HG03460 (cell line): Measurements from ENCODE around the gene SLC8B1.

Source experiments
- ATAC-seq: cut with Tn5 transposase; IDR thresholded peaks from one replicate; pipeline ENCODE4 v1.9.1; 2021; ENCODE audit not compliant: unreplicated experiment

The SLC8B1 gene

DNA sequence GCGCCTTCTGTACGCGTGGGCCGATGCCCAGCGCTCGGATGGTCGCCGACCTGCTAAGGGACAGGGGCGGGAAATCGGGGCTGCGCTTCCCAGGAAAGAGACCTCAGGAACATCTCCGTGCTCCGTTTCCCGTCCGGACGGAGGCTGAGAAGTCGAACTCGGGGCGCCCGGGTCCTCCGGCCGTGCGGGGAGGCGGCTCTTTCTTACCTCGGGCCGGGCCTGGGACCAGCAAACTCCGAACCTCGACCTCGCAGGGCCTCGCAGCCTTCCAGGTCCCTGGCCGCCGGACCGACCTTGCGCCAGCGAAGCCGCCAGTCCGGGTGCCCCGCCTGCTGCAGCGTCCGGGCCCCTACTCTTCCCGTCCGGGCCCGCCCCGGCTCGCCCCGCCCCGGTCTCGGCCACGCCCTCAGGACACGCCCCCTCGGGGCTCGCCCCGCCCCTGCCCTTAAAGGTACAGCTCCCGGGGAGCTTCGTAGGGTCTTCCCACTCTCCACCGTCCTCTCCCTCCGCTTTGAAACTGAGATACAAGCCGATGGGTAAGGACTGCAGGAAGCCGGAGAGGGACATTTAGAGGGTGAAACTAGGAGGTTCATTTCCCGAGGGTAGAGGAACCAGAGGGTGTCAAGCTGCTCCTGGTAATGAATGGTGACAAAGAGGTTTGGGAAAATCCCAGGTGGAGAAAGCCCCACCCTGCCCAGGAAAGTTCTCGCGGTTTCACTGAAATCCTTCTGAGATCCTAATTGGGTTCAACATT, at the start of gene SLC8B1:
Gene SLC8B1 (minus strand): TSS at position 324 of the 754 bp plus-strand sequence. CDS start 2,231 bp downstream, outside the sequence.
- peak; percentile 92 for ATAC-seq

DNA sequence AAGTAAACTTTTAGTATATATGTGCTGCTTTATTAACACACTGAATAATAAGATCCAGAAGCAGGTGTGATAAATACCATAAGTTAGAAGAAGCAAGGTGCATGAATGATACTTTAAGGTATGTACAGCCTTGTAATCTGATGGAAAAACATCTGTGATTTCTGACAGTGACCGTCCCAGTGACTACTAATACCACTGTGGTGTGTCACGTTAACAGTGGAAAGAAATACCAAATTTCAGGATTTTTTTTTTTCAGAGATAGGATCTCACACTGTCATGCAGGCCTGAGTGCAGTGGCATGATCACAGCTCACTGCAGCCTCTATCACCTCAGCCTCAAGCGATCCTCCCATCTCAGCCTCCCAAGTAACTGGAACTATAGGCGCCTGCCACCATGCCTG, 47.3 kb upstream of the SLC8B1 start:
- no peak for ATAC-seq

DNA sequence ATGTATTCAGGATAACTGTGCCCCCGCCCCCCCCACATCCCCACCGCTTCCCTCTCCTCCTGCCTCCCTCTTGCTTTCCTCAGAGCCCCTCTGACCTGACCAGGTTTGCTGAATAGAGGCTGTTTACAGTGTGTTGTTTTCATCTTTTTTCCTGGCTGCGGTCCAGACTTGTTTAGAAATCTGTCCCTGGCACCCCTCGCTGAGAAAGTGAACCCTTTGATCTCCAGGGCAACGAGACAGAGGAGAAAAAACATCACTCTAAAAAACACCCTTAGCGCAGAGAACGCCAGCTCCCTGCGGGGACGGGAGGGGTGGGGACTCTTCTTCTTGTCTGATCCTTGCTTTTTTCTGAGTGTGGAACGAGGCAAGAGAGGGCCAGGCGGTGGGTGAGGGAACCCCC, 46.3 kb upstream of the SLC8B1 start:
- no peak for ATAC-seq

DNA sequence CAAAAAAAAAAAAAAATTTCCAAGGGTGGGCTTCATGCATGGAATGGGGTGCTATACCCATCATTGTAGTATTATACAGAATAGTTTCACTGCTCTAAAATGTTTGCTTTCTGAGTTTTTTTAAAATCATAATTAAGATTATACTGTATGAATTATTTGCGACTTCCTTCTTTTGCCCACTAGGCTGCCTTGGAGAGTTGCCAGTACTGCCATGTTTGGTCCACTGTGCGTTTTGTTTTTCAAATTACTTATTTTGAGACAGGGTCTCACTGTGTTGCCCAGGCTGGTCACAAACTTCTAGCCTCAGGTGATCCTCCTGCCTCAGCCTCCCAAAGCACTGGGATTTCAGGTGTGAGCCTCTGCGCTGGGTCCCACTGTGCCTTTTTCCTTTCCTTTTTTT, 43.4 kb upstream of the SLC8B1 start:
- no peak for ATAC-seq

DNA sequence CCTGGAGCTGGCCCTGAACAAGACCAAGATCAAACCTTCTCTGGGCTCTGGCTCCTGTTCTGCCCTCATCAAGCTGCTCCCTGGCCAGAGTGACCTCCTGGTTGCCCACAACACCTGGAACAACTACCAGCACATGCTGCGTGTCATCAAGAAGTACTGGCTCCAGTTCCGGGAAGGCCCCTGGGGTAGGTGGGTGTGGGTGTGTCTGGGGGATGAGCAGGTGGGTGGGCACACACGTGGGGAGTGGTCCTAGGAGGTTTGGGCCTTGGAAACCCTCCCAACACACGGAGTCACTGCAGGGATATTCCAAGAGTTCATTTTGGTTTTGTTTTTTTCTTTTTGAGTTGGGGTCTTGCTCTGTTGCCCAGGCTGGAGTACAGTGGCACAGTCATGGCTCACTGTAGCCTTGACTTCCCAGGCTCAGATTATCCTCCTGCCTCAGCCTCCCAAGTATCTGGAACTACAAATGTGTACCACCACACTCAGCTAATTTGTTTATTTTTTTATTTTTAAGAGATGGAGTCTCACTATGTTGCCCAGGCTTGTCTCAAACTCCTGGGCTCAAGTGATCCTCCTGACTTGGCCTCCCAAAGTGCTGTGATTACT, 40.0 kb upstream of the SLC8B1 start:
- ATAC-seq: no peak

DNA sequence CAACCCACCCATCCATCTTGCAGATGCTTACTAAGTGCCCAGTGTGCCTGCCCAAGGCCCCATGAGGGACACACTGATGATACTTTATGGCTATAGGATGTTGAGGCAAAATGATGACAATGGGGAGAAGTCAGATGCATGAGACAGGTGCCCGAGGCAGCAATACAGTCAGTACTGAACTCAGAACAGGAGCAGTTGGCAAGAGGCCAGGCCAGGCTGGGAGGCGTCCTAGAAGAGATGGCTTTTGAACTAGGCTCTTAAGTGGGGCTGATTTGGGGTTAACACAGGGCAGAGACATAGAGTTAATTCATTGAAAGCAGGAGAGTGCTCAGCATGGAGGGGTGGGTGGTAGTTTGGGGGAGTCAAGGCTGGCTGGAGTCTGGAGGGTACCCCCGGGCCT, 39.1 kb upstream of the SLC8B1 start:
- ATAC-seq: no peak

DNA sequence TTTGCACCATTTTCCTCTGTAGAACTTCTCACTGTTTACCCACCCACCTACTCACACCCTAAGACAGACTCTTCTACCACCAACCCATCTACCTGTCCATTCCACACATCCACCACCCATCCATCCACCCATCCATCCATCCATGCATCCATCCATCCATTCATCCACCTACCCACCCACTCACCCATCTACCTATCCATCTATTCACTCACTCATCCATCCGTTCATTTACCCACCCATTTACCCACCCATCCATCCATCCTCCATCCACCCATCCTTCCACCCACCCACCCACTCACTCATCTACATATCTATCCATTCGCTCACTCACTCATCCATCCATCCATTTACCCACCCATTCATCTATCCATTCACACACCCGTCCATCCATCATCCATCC, 38.5 kb upstream of the SLC8B1 start:
- no peak for ATAC-seq

DNA sequence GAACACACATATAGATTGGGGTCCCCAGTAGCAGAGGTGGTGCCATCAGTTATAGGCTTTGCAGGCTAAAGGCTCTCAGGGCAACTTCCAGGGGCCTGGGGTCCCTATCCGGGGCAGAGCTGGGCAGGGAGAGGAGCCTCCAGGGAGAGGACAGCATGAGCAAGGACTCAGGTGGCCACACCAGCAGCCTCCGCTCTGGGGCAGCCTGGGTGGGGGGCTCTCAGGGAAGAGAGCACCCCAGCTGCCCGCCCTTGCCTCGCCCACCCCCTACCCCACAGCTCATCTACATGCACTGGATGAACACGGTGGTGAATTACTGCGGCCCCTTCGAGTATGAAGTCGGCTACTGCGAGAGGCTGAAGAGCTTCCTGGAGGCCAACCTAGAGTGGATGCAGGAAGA, 37.5 kb upstream of the SLC8B1 start:
- ATAC-seq: no peak

DNA sequence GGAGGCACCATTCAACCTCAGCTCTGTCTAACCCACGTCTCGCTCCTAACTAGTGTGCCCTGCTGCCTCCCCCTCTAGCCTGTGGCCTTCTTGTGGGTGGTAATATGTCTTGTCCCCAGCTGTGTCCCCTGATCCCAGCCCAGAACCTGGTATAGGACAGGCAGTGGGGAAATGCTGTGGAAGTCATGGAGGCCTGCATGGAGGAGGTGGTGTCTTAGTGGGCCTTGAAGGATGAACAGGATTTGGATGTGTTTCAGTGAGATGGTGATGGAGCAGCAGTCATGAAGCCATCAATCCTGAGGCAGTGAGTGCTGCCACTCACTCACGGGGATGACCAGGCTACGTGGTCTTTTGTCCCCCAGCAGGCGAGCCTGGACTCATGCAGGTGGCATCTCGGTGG, 36.9 kb upstream of the SLC8B1 start:
- no peak for ATAC-seq

DNA sequence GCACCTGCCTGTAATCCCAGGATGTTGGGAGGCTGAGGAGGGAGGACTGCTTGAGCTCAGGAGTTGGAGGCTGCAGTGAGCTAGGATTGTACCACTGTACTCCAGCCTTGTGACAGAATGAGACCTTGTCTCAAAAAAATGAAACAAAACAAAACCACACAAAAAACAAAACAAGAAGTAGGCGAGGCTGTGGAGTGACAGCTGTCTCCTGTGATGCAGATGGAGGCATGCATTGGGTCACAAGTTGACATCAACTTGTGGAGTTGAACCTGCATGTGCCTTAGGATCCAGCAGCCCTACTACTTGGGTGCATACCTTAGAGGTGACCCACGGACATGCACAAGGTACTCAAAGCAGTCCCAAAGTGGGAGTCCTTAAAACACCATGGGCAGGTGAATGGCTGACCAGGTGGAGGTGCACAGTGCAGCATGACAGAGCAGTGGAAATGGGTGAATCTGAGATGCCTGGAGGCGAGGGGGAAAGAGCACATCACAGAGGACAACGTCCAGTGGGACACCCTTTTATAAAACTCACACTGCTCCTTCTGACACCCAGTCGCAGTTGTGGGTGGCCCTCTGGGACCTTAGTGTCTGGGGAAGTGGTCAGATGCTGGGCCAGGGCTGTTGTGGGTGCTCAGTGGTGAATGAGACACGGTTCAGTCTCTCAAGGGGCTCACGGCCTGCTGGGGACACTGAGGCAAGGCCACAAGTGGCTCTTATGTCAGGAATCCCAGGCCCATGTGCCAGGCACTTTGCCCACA, 36.2 kb upstream of the SLC8B1 start:
- no peak for ATAC-seq

DNA sequence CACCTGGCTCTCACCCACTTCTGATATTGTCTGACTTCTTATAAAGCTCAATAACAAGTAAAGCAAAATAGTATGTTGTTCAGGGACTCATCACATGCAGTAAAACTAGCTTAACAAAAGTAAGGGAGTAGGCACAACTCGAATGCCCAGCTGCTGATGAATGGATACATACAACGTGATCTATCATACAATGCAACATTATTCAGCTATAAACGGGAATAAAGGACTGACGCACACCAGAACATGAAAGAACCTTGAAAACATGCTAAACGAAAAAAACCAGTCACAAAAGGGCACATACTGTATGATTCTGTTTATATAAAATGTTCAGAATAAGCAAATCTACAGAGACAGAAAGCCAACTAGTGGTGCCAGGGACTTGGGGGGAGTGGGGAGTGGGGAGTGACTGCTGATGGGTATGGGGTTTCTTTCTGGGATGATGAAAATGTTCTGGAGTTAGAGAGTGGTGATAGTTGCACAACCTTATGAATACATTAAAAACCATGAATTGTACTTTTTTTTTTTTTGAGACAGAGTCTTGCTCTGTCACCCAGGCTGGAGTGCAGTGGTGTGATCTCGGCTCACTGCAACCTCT, 34.6 kb upstream of the SLC8B1 start:
- ATAC-seq: no peak

DNA sequence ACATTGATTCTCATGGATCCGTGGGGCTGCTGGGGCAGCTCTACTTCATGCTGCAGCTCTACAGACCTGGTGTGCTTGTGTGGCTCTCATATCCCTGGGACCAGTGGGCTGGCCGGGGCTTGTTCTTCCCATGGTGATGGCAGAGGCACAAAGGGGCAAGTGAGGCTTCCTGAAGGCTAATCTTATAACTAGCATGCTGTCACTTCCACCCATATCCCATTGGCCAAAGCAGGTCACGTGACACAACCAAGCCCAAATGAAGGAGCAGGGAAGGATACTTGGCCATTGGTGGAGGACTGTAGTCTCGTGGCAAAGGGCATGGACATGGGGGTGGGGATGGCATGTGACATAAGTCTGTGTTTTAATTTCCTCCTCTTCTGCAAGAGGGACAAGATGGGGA, 33.4 kb upstream of the SLC8B1 start:
- ATAC-seq: no peak

DNA sequence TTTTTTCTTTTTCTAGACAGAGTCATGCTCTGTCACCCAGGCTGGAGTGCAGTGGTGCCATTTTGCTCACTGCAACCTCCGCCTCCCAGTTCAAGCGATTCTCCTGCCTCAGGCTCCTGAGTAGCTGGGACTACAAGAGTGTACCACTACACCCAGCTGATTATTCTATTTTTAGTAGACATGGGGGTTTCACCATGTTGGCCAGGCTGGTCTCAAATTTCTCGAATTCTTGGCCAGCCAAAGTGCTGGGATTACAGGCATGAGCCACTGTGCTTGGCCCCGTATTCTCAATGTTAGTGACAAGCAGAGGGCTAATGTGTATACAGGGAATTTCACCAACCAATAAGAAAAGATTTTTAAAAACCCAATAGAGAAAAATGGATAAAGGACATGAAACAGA, 31.9 kb upstream of the SLC8B1 start:
- no peak for ATAC-seq

DNA sequence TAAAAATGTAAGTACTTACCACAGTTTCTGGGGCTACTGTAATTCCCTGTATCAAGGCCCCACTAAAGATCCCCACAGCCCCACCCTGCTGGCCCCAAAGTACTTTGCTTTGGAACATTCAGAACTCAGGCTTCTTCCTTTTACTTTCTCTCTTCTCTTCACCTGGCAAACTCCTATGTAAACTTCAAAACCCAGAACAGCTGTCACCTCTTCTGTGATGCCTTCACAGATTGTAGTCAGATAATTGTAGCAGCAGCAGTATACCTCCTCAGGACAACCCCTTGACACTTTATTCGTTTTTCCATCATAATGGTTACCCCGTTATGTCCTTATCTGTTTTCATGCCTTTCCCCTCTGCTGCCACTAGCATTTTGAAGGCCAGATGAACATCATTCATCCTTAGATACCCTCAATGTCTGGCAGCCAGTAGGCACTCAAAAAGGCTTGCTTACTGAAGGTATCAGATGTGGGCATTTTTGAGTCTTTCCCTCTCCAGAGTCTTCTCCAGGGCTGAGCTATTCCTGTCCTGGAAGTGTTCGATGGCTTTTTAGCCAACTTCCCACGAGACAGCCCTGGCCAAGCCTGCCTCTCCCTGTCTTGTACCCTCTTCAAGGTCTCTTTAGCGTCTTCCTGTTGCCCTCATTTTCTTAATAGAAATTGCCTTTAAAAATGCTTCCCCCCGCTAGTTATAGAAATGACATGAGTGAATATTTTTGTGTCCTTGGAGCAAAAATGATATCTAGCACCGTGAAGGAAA, 30.9 kb upstream of the SLC8B1 start:
- ATAC-seq: no peak

DNA sequence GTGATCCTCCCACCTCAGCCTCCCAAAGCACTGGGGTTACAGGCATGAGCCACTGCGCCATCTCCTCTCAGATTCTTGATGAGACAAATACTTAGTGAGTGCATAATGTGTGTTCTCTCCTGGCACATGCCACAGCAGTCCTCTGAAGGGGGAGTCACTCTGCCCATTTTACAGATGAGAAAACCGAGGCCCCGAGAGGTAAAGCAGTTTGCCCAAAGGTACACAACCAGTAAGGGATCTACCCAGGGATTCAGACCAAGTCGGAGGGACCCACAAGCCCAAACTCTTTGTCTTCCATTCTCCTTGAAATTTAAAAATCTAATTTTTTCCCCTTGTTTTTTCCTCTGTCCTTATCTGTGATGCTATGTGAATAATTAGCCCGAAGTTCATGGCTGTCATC, 29.8 kb upstream of the SLC8B1 start:
- ATAC-seq: no peak

DNA sequence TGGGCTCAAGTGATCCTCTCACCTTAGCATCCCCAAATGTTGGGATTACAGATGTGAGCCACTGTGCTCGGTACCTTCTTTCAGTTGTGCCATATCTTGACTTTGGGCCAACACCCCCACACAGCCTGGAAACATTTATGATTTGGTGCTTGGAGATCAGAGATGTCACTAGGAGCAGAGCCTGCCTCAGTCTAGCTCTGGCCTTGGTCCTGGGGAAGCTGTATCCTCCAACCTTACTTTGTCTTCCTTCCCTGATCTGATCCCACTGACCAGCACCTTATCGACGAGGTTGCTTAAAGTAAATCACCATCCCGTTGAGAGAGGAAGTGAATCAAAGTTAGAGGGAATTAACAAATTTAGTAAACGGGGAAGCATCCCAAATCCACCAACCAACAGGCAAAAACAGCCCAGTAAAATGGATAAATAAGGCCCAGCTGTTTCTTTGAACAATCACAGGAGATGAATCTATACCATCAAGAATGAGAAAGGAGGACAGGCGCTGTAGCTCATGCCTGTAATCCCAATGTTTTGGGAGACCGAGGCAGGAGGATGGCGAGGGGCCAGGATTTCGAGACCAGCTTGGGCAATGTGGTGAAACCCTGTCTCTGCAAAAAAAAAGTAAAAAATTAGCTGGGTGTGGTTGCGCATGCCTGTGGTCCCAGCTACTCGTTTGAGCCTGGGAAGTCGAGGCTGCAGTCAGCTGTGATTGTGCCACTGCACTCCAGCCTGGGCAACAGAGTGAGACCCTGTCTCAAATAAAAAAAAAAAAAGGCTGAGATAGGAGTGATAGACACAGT, 26.9 kb upstream of the SLC8B1 start:
- no peak for ATAC-seq

DNA sequence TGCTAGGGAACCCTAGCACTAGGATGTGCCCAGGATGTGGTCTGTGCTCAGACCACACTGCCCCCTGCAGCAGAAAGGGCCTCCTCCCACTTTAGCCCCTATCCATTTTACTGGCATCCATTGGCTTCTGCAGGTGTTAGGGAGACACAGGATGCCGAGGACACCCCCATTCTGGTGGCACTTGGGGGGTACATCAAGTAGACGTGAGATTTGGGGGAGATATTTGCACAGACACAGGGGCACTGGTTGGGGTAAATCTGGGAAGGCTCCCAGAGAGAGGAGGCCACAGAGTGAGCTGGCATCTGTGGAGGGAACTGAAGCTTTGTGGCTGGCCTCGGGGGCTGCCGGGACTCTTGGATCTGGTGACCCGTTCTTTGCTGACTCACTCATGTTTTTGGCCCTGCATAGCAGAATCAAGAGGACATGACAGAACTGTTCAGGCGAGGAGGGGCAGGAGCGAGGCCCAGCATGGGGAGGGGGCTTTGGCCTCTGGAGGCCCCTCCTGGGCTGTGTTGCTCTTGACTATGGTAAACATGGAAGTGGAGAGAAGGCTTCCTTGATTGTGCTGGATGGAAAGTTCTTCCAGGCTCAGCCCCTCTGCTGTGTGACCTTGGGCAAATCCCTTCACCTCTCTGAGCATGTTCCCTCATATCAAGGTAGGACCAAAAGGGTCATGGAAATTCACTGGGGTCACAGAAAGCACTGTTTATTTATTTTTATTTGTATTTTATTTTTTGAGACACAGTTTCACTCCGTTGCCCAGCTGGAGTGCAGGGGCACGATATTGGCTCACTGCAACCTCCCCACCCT, 25.2 kb upstream of the SLC8B1 start:
- ATAC-seq: no peak

DNA sequence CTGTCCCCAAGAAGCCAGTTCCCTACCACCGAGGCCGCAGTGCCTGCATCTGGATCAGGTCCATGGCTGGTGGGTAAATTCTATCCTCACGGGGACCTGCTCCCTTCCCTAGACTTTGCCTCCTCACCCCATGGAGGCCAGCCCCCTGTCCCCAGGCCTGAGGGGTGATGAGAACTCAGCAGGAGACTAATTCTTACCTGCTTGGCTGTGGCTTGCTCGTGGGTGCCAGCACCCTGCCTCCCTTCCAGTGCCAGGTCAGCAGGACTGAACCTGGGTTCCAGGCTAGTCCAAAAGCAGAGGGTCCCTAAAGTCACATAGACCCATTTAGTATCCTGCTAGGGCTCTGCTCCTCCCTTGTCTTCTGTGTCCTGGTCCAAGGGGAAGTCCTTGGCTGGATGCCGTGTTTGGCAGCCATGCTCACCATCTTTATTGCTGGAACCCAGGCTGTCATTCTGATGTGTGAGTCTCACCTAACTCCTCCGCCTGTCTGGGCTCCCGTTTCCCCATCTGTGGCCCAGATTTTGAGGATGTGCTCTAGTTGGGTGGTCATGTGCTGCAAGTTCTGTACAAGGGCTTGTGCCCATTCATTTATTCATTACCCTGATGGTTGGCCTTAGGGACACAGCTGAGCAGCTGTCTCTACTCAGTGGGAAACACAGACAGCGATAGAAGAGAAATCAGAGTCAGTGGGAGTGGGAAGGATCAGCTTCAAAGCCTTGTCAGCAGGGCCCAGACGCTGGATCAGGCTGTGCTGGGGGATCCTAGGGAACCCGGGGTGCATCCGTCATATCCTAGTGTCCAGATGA, 24.4 kb upstream of the SLC8B1 start:
- ATAC-seq: peak; percentile 8
